Mucosa of descending colon (tissue), 3 donors: Measurements from ENCODE around the gene LRTM1. TPM values are rescaled to one million over a fixed set of nuclear protein-coding genes. Genes with fewer than 3 reads are reported as not detected.

Experiments used
- ATAC-seq: fragments of 200-7000 bp; cut with Tn5 transposase; one replicate; pipeline ENCODE4 v1.9.1; 2020; ENCODE audit warnings: mild to moderate bottlenecking, moderate library complexity
- DNase-seq, 3 donors: peaks; one replicate each; pipeline ENCODE4 v3.0.0-alpha.2; 2020
- H3K36me3 ChIP-seq: fragments of 200-600 bp; one replicate; pipeline ENCODE4 v1.8.0; 2021; ENCODE audit warnings: low read depth, mild to moderate bottlenecking
- H3K4me1 ChIP-seq: fragments of 200-600 bp; one replicate; pipeline ENCODE4 v1.8.0; 2021; ENCODE audit warnings: low read depth, mild to moderate bottlenecking
- H3K4me3 ChIP-seq: fragments of 200-600 bp; one replicate; pipeline ENCODE4 v1.8.0; 2021; ENCODE audit warnings: mild to moderate bottlenecking
- H3K9me3 ChIP-seq: fragments of 200-600 bp; one replicate; pipeline ENCODE4 v1.8.0; 2021; ENCODE audit warnings: mild to moderate bottlenecking
- intact Hi-C, 2 donors: fragments of 100-400 bp; cut with DNase I in 1 of 2; cut with micrococcal nuclease in 1 of 2; formaldehyde crosslinking; loops; one replicate each; pipeline versions ENCODE4 v1.11.0 to v1.11.1; 2022; cut with DNase I, micrococcal nuclease
- total RNA-seq, 3 donors: library from RNA; stranded (reverse); fragmentation: NEBNext Ultra II Directional in 2 of 3; extraction: Animal tissue kit (Norgen Biotek cat#: 25700) in 2 of 3; gene quantifications; one replicate each; pipeline versions ENCODE4 v1.2.1 to v1.2.4, GENCODE V29; 2021 to 2023
- TF ChIP-seq, protein P1 (sequence below): fragments of 200-600 bp; IDR thresholded peaks from one replicate; pipeline ENCODE4 v1.8.0; 2022; ENCODE audit warnings: antibody characterized with exemption, mild to moderate bottlenecking
- donor health status: DM: no; HTN: no; CAD: no; lungs with moderate emphysema.
- donor health status: DM: no; HTN: no; CAD: no.
- donor health status: DM: no; HTN: yes; CAD: no.

LRTM1 gene
- total RNA-seq, 3 donors from 2014 or later = not detected

DNA sequence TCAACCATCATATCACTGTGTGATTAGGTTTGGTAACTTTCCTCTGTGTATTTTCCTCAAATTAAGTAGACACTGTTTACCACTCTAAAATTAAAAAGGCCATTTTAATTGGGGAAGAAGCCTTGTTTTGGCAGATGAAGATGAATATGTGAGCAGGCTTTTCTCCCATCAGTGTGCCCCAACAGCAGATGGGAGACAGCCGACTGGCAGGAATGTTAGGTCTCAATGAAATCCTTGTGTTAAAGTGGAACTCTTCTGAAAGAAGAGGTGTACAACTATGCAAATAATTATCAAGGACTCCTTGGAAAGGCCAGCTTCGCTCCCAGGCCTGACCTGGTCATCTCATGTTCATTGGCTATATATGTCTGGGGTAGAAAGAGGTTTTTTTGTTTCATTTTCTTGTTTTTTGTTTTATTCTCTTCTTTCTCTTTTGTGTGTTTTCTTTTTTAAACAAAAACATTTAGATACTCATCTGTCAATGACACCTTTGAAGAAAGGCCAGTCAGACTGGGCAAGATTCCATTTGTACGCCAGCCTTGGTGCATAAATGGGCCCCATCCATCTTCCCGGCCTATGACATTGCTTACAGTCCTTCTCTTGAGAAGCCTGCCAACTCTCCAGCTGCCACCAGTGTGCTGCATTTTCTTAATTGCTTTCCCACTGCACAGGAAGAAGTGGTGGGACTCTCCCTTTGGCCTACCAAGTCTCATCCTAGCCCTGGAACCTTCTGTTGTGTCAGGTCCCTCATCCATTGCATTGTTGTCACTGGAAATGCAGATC is 25.8 kb downstream of the LRTM1 start:
- DNase-seq = no peak
- no peaks in the 10 kb centered on the region for H3K36me3 ChIP-seq

DNA sequence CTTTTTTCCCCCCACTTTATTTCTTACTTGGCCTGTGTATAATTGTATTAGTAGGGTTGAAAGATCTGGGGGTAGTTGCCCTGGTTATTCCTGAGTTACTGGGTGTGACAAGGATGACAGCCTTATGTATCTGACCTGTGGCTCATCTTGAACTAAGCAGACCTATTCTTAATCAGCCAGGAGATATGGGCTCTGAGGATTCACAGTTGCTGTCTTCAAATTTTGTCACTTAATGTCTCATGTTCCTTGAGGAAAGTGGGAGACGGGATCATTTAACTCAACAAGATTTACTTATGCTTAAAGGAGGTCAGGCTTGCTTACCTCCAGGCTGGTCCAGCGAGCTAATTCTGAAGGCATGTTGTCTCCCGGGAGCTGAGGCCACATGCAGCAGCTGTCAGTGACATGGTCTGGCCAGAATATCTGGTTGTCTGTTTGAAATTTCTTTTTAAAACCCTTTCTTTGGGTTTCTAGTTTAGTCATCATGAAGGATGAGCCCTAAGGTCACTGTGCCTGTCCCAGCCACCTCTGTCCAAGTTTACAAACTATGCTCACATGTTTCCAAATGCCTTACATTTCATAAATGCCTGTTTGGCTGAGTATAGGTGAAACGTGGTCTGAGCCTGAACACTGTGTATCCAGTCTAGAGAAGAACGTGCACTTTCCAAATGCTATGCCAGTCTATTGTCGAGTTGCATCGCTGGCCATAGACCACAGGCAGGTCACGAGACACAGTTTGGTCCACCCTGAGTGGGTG is 26.8 kb downstream of the LRTM1 start:
- Histone ChIP-seq H3K4me3 (no peak overlapping the region), H3K4me1 (no peaks in the 10 kb centered on the region), H3K9me3 (no peaks in the 10 kb centered on the region), H3K36me3 (no peaks in the 10 kb centered on the region)
- ATAC-seq (no peak), DNase-seq (no peak)
- TF ChIP-seq, protein P1, sequence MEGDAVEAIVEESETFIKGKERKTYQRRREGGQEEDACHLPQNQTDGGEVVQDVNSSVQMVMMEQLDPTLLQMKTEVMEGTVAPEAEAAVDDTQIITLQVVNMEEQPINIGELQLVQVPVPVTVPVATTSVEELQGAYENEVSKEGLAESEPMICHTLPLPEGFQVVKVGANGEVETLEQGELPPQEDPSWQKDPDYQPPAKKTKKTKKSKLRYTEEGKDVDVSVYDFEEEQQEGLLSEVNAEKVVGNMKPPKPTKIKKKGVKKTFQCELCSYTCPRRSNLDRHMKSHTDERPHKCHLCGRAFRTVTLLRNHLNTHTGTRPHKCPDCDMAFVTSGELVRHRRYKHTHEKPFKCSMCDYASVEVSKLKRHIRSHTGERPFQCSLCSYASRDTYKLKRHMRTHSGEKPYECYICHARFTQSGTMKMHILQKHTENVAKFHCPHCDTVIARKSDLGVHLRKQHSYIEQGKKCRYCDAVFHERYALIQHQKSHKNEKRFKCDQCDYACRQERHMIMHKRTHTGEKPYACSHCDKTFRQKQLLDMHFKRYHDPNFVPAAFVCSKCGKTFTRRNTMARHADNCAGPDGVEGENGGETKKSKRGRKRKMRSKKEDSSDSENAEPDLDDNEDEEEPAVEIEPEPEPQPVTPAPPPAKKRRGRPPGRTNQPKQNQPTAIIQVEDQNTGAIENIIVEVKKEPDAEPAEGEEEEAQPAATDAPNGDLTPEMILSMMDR = no peak
- intact Hi-C loops = no loop called here

More for the DNA sequence above, 25.8 kb downstream of the LRTM1 start:
- H3K4me3 ChIP-seq = no peak overlapping the region
- H3K4me1 ChIP-seq = no peaks in the 10 kb centered on the region
- no peak for ATAC-seq
- TF ChIP-seq, protein P1 = no peak
- no peaks in the 10 kb centered on the region for H3K9me3 ChIP-seq
- intact Hi-C loops = no loop called here

DNA sequence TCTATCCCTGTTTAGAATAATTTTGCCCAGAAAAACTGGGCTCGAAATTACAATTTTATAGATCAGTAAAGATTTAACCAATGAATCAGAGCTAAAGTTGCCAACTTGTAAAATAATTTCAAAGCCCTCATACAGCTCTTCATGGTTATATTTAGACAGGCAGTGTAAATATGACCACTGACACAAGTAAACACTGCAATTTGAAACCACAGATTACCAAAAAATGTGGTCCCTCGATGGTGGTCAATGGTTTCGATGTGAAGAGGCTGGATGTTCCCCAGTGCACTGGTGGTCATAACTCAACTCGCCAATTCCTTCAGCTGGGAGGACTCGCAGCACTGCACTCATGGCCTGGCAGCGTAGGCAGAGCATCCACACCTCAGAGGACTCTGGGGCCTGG is 28.6 kb downstream of the LRTM1 start:
- Histone ChIP-seq H3K4me1 (no peaks in the 10 kb centered on the region), H3K36me3 (no peaks in the 10 kb centered on the region), H3K9me3 (no peaks in the 10 kb centered on the region), H3K4me3 (no peak overlapping the region)
- no peak for DNase-seq
- intact Hi-C loops = no loop called here
- no peak for ATAC-seq
- TF ChIP-seq, protein P1 = no peak

DNA sequence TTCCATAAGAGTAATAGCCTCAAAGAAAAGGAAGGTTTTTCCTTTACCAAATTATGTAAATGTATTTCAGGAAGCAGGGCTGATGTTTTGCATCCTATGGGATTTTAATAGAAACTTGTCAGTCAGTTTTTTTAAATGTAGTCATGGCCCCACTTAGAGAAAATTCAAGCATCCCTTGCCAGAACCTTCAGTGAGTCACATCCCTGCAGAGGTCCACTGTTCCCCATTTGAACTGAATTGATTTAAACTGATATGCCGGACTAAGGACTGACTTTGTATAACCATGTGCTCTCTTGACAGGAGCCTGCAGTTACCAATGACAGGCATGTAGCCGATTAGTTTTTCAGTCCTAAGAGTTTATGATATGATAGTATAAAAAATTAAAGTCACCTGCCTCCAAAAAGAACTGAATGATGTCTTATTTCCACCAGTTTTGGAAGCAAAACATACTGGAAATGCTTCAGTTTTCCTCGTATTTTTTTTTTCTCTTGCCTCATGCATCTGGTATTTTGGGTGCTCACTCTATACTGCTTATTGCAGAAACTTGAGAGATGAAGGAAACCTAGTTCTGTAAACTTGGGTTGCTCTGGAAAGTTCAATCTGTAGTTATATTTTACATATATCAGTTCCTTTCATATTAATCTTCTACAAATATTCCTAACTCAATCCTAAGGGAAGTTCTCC is 30.7 kb downstream of the LRTM1 start:
- ATAC-seq = no peak
- Histone ChIP-seq H3K4me3 (no peak overlapping the region), H3K36me3 (no peaks in the 10 kb centered on the region), H3K4me1 (no peaks in the 10 kb centered on the region), H3K9me3 (no peaks in the 10 kb centered on the region)
- intact Hi-C loops = no loop called here
- TF ChIP-seq, protein P1 = no peak
- DNase-seq = no peak

DNA sequence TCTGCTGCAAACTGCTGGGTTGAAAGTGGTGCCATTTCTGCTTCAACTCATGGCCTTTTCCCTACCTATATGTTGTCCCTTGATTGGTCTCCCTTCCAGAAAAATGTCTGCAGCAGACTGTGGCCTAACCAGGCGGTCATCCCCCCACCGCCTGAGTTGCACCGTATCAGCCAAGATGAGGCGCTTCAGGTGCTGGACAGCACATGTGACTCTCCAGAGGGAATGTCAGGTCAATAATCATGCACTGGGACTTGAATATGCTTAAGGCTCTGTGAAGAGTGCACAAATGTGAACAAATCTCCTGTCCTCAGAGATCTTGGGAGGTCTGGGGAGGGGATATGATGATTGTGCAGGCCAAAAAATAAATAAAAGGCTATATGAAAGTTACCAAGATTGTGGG is 32.2 kb downstream of the LRTM1 start:
- TF ChIP-seq, protein P1 = no peak
- Histone ChIP-seq H3K4me1 (peaks cover 7% of the 10 kb centered on the region), H3K9me3 (no peaks in the 10 kb centered on the region), H3K36me3 (no peaks in the 10 kb centered on the region), H3K4me3 (no peak overlapping the region)
- intact Hi-C loops = no loop called here
- ATAC-seq (no peak), DNase-seq (no peak)
